ENCODE measurements around the gene PAK2. TPM values are rescaled to one million over a fixed set of nuclear protein-coding genes. Genes with fewer than 3 reads are reported as not detected.
A peak's percentile ranks its signal among the peaks of the same experiment; 100 is the strongest.
"Not testable (repeated sequence)": the region's sequence is repeated elsewhere in the genome, so short reads cannot be mapped to it uniquely, and the experiment has no call there.

Gene PAK2
- total and polyA plus RNA-seq, 12 donors: 14.5 to 62.2 (median 50.4) TPM

DNA sequence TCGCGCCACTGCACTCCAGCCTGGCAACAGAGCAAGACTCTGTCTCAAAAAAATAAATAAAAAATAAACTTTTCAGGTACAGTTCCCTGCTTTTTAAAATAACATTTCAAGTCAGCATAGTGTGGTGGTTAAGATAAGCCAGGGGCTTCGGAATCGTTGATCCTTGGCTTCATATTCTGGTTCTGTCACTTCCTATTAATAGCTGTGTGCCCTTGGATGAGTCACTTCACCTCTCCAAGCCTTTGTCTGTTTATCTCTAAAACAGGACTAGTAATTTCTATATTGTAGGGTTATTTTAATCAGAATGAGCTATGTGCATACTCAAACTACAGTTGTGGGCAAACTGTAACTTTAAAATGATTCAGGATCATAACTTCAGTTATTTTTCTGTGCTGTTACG, 74.2 kb downstream of the PAK2 start:
- peaks cover 0 to 98% (median 60%) of the 10 kb centered on the region in 9 donors for H3K36me3 ChIP-seq
- intact Hi-C loops (cut with DNase I): loop anchor here in 1 of 10 donors (5.0 kb wide), 1 partner anchor 72 kb away; no protein-coding TSS in a partner anchor
- TF ChIP-seq, protein P1, sequence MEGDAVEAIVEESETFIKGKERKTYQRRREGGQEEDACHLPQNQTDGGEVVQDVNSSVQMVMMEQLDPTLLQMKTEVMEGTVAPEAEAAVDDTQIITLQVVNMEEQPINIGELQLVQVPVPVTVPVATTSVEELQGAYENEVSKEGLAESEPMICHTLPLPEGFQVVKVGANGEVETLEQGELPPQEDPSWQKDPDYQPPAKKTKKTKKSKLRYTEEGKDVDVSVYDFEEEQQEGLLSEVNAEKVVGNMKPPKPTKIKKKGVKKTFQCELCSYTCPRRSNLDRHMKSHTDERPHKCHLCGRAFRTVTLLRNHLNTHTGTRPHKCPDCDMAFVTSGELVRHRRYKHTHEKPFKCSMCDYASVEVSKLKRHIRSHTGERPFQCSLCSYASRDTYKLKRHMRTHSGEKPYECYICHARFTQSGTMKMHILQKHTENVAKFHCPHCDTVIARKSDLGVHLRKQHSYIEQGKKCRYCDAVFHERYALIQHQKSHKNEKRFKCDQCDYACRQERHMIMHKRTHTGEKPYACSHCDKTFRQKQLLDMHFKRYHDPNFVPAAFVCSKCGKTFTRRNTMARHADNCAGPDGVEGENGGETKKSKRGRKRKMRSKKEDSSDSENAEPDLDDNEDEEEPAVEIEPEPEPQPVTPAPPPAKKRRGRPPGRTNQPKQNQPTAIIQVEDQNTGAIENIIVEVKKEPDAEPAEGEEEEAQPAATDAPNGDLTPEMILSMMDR (IDR thresholded peaks at IDR 0.05): no peak
- WGBS, 2 donors: 73 to 80% methylated on average over 5 of the region's 5 CpGs
- H3K27me3 ChIP-seq: no peaks in the 10 kb centered on the region
- DNase-seq: no peak
- peak in 6 of 8 donors; percentile 73 to 92 (median 88) for ATAC-seq
- no peaks in the 10 kb centered on the region for H3K9me3 ChIP-seq
- H3K4me1 ChIP-seq: no peaks in the 10 kb centered on the region
- no peak overlapping the region for H3K4me3 ChIP-seq
- peak overlapping the region in 7 of 10 donors; percentile 10 to 69 (median 35) for H3K27ac ChIP-seq

DNA sequence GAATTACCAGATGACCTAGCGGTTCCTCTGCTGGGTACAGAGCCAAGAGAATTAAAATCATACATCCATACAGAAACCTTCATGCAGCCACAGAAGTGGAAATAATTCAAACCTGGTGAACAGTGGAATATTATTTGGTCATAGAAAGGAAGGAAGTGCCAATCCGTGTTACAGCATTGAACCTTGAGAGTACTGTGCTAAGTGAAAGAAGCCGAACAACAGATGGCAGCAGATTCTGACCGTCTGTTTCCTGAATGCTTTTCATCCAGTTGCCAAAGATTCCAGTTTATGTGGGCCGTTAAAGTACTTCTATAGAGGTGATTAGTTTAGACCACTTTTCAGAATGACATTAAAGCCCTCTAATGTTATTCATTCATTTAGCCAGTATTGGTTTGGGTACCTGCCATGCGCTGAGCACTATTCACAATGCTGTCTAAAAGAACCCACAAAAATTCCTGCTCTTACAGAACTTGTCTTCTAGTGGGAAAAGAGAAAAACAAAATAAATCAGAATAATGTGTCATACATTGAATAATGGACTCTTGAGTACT, 82.2 kb downstream of the PAK2 start:
- DNase-seq: no peak
- H3K27ac ChIP-seq: no peak overlapping the region
- TF ChIP-seq, protein P1 (IDR thresholded peaks at IDR 0.05): no peak
- no peaks in the 10 kb centered on the region for H3K9me3 ChIP-seq
- H3K27me3 ChIP-seq: no peaks in the 10 kb centered on the region
- ATAC-seq: no peak
- no peak overlapping the region for H3K4me3 ChIP-seq
- intact Hi-C loops (cut with DNase I): no loop called here
- WGBS, 2 donors: 94 to 95% methylated on average over 6 of the region's 6 CpGs
- H3K4me1 ChIP-seq: no peaks in the 10 kb centered on the region
- peaks cover 0 to 100% (median 67%) of the 10 kb centered on the region in 9 donors for H3K36me3 ChIP-seq

DNA sequence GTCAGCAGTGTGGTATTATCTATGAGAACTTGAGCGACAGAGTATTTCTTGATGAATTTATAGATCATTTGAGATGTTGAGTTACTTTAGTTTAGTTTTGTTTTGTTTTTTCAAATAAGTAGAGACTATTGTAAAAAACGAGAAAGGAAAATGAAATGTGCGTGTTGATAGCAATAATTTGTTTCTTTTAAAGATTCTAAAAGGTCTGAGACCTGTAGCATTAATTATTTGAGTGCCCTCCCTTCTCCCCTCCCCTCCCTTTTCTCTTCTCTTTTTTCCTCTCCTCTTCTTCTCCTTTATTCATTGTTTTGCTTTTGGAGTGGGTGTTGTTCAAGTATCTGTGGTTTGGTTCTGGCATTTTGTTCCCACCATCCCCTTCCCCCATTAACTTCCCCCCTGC, 90.0 kb downstream of the PAK2 start:
- not testable (repeated sequence) for H3K27me3 ChIP-seq, ATAC-seq, H3K9me3 ChIP-seq, H3K4me1 ChIP-seq, DNase-seq, H3K4me3 ChIP-seq, H3K27ac ChIP-seq
- WGBS, 2 donors: 95 to 96% methylated on average over 3 of the region's 3 CpGs
- peaks cover 0 to 85% (median 27%) of the 10 kb centered on the region in 9 donors for H3K36me3 ChIP-seq
- intact Hi-C loops (cut with DNase I): loop anchor here in 1 of 10 donors (10.0 kb wide), 1 partner anchor 115 kb away; the partner anchor contains the start of gene NCBP2

DNA sequence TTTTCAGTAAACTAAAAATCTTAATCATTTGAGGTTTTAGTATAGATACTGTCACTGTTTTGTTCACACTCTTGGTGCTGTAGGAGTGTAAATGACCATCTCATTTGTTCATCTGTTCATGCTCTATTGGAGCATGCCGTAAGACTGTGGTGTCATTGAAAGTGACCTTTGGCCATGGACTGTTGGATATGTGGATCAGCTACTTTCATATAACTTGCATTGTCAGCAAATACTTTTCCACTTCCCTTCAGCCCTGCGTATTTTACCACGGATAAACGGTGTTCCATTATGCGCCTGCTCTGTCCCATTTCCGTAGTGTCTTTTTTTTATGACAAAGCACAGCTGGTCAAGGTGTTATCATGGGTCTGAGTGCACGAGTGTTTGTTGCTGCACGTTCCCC, 95.4 kb downstream of the PAK2 start:
- Histone ChIP-seq H3K4me3 (no peak overlapping the region), H3K36me3 (peaks cover 0 to 31% (median 8%) of the 10 kb centered on the region in 9 donors), H3K27me3 (no peaks in the 10 kb centered on the region), H3K4me1 (no peaks in the 10 kb centered on the region), H3K9me3 (no peaks in the 10 kb centered on the region), H3K27ac (no peak overlapping the region)
- DNase-seq (no peak), ATAC-seq (no peak)
- TF ChIP-seq, protein P1 (IDR thresholded peaks at IDR 0.05): no peak
- intact Hi-C loops (cut with DNase I): loop anchor here in 3 of 10 donors (5.0 to 10.0 kb wide), 2 partner anchors 110 to 132 kb away; partner anchors contain the start of genes PIGZ (in 2 of the 3) and NCBP2 (in 1 of the 3)
- WGBS, 2 donors: 55 to 65% methylated on average over 8 of the region's 8 CpGs

DNA sequence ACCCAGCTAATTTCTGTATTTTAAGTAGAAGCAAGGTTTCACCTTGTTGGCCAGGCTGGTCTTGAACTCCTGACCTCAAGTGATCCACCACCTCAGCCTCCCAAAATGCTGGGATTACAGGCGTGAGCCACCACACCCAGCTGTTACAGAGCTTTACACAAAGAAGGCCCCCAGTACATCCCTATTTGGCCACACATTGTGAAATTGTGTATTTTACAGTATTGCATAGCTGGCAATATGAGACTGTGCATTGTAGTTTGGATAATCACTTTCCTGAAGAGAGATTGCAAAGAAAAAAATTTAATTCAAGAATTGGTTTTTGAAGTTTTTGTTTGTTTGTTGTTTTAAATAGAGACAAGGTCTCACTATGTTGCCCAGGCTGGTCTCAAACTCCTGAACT, 97.0 kb downstream of the PAK2 start:
- 98 to 100% methylated on average over 1 of the region's 1 CpG for WGBS, 2 donors
- DNase-seq, H3K9me3 ChIP-seq, H3K27me3 ChIP-seq, H3K27ac ChIP-seq, H3K4me1 ChIP-seq, H3K4me3 ChIP-seq, ATAC-seq: not testable (repeated sequence)
- H3K36me3 ChIP-seq: peaks cover 0 to 16% (median 0%) of the 10 kb centered on the region in 9 donors
- intact Hi-C loops (cut with DNase I): loop anchor here in 3 of 10 donors (5.0 to 10.0 kb wide), 2 partner anchors 108 to 131 kb away; partner anchors contain the start of genes PIGZ (in 2 of the 3) and NCBP2 (in 1 of the 3)

All from heart right ventricle (tissue), 16 donors.